ENCODE results near the gene DPEP2.
"Not testable (repeated sequence)": the region's sequence is repeated elsewhere in the genome, so short reads cannot be mapped to it uniquely, and the experiment has no call there.

Gene DPEP2

DNA sequence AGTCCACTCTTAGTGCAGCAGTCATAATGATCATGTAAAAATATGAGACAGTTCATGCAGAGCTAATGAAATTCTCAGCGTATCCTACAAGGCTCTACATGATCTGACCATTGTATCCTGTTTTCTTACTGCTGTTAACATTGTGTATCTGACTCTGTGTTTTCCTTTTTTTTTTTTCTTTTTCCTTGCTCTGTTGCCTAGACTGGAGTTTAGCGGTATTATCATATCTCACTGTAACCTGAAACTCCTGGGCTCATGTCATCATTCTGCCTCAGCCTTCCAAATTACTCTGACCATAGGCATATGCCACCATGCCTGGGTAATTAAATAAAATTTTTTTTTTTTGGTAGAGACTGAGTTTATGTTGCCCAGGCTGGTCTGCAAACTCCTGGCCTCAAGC, 35.9 kb upstream of the DPEP2 start:
- H3K4me3 ChIP-seq (ENCODE audit: low read depth, low read length), result no peak overlapping the region
- TF ChIP-seq, protein P1, sequence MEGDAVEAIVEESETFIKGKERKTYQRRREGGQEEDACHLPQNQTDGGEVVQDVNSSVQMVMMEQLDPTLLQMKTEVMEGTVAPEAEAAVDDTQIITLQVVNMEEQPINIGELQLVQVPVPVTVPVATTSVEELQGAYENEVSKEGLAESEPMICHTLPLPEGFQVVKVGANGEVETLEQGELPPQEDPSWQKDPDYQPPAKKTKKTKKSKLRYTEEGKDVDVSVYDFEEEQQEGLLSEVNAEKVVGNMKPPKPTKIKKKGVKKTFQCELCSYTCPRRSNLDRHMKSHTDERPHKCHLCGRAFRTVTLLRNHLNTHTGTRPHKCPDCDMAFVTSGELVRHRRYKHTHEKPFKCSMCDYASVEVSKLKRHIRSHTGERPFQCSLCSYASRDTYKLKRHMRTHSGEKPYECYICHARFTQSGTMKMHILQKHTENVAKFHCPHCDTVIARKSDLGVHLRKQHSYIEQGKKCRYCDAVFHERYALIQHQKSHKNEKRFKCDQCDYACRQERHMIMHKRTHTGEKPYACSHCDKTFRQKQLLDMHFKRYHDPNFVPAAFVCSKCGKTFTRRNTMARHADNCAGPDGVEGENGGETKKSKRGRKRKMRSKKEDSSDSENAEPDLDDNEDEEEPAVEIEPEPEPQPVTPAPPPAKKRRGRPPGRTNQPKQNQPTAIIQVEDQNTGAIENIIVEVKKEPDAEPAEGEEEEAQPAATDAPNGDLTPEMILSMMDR (IDR thresholded peaks at IDR 0.05; ENCODE audit: low read depth, low read length), result no peak

DNA sequence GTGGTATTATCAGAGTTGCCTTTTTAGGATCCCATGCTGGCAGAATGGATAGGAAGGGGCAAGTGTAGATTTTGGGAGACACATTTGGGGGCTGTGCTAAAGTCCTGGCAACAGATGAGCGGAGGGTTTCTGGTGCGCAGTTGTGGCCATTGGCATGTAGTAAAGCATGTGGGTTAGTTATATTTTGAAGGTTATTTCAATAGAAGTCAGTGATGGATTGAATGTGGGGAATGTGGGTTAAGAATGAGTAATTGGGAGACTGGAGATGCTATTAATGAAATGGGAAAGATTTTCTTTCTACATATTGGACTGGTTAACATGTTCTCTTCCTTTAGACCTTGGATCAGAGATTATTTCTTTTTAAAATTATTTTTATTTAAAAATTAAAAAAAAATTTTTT, 33.8 kb upstream of the DPEP2 start:
- H3K4me3 ChIP-seq (ENCODE audit: low read depth, low read length), result no peak overlapping the region
- TF ChIP-seq, protein P1 (IDR thresholded peaks at IDR 0.05; ENCODE audit: low read depth, low read length), result no peak

DNA sequence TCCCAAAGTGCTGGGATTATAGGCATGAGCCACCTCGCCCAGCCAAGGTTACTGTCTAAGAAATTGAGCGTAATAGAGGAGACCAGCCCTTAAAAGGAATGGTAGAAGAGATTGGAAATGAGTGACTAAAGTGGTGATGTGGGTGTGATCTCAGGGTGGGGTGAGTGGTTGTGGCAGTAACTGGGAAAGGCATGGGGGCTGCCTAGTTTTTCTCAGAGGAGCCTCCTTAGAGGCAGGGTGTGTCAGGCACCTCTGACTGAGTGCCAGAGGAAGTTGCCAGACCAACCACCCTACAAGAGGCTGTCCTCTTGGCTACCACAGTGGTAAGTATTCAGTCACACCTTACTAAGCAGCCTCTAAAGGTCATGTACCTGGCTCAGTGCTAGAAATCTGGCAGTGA, 32.7 kb upstream of the DPEP2 start:
- TF ChIP-seq, protein P1 (IDR thresholded peaks at IDR 0.05; ENCODE audit: low read depth, low read length), result no peak
- no peak overlapping the region for H3K4me3 ChIP-seq (ENCODE audit: low read depth, low read length)

DNA sequence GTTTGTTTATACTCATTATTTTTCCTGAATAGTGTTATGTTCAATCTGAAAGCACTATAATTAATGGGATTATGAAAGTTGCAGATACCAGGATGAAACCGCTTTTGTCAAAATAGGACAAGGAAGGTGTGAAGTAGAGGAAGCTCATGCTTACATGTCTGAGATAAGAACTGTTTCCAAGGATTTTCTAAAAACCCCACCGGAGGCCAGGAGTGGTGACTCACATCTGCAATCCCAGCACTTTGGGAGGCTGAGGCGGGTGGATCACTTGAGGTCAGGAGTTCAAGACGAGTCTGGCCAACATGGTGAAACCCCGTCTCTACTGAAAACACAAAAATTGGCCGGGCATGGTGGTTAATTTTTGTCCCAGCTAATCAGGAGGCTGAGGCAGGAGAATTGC, 30.8 kb upstream of the DPEP2 start:
- H3K4me3 ChIP-seq (ENCODE audit: low read depth, low read length), result not testable (repeated sequence)

DNA sequence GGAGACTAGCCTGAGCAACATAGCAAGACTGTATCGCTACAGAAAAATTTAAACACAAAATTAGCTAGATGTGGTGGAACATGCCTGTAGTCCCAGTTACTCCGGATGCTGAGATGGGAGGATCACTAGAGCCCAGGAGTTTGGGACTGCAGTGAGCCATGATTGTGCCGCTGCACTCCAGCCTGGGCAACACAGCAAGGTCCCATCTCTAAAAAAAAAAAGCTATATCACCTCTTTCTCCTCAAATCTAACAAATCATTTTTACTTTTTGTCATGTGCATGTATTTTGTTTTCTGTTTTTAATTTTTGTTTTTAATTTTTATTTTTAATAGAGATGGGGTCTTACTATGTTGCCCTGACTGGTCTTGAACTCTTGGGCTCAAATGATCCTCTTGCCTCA, 29.7 kb upstream of the DPEP2 start:
- TF ChIP-seq, protein P1 (IDR thresholded peaks at IDR 0.05; ENCODE audit: low read depth, low read length), result no peak
- H3K4me3 ChIP-seq (ENCODE audit: low read depth, low read length), result no peak overlapping the region

DNA sequence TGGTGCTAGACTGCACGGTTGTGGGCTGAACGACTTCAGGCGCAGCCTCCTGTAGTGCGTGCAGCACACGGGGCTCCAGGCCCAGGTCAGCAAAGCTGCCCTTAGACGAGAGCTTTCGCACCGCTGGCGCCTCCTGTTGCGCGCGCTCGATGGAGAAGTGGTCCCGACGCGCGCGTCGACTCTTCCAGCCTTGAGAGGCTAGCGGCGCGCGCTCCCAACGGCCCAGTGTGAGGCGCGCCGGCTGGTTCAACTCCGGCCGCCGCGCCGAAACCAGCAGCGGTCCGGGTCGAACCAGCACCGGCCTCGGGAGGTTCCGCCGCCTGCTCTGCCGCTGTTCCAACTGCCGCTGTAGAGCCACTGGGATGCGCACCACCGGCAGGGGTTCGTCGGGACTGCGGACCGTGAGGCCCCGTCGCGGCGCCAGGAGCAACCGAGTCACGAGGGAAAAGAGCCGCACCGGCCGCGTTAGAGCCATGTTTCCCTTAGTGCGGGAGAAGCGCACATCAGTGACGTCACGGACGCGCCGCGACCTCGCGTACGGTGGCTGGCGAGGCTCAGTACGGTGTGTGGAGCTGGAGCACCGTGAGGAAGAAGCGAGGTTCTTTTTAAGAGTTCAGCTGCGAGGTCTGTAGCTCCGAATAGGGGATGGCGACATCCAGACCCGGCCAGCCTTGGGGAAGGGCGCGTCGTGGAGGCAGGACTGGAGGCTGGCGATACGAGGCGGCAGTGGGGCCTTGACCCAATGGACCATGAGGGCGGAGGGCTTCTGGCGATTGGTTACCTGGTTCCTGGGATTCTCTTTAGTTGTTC, 23.6 kb upstream of the DPEP2 start, which contains the start of the genes DDX28 and DUS2:
DDX28 (minus strand) TSS at position 505 of the 810 bp plus-strand sequence; CDS start at position 475, 30 bp downstream.
DUS2 (plus strand) TSS at position 557 of the 810 bp plus-strand sequence. CDS start 14,740 bp downstream, outside the sequence.
- H3K4me3 ChIP-seq (ENCODE audit: low read depth, low read length), result peak within 1 kb of the TSS; percentile 80
- TF ChIP-seq, protein P1 (IDR thresholded peaks at IDR 0.05; ENCODE audit: low read depth, low read length), result no peak

DNA sequence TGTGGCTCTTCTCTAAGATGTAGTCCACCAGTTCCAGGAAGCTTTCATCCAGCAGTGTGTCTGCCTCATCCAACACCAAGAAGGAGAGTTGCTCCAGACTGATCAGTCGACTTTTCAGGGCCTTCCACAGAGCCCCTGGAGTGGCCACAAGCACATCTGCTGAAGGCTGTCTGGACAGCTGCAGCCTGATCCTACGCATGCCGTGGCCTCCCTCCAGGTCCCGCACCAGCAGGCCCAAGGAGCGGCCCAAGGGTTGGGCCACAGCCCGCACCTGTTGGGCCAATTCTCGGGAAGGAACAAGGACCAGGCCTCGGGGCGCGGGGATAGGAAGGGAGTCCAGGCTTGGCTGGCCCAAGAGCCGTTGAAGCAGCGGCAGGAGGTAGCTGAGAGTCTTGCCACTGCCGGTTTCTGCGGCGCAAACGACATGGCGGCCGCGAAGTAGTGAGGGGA, 23.0 kb upstream of the DPEP2 start:
- TF ChIP-seq, protein P1 (IDR thresholded peaks at IDR 0.05; ENCODE audit: low read depth, low read length), result no peak
- H3K4me3 ChIP-seq (ENCODE audit: low read depth, low read length), result peak overlapping the region; percentile 80
